H1 (cell line): ENCODE measurements around the gene C16orf95.

Experiments
- CBX5 ChIP-seq: fragments of 300-800, 300-1000 bp; sonication (generic); IDR thresholded peaks from 2 replicates; pipeline ENCODE4 v1.7.1; 2016; ENCODE audit warnings: antibody characterized with exemption, low read length, low read depth
- CTCF ChIP-seq, 3 experiments: IDR thresholded peaks; 1 replicate in 2 of 3; 2 replicates in 1 of 3; pipeline versions ENCODE4 v1.5.1 to v1.6.1; 2011; ENCODE audit warnings: low read length in 3 of 3, mild to moderate bottlenecking in 3 of 3, inconsistent platforms in 2 of 3, low read depth in 1 of 3, moderate library complexity in 1 of 3; ENCODE audit not compliant: insufficient read depth in 1 of 3; ENCODE audit errors: control extremely low read depth in 1 of 3
- EP300 ChIP-seq, 2 experiments: IDR thresholded peaks; 1 replicate in 1 of 2; 2 replicates in 1 of 2; pipeline ENCODE4 v1.6.1; 2011 to 2012; ENCODE audit warnings: low read depth in 2 of 2, low read length in 2 of 2, mild to moderate bottlenecking in 2 of 2, borderline replicate concordance in 1 of 2, inconsistent platforms in 1 of 2, moderate library complexity in 1 of 2
- EZH2 ChIP-seq: fragments of 200-600 bp; sonication (generic); IDR thresholded peaks from 2 replicates; pipeline ENCODE4 v1.7.1; 2012; ENCODE audit warnings: low read depth, mild to moderate bottlenecking, moderate library complexity, low read length, inconsistent platforms; ENCODE audit not compliant: severe bottlenecking
- MAX ChIP-seq: IDR thresholded peaks from 2 replicates; pipeline ENCODE4 v1.6.1; 2012; ENCODE audit warnings: inconsistent platforms
- NANOG ChIP-seq: IDR thresholded peaks from 2 replicates; pipeline ENCODE4 v1.6.1; 2011; ENCODE audit warnings: low read length, low read depth, mild to moderate bottlenecking, inconsistent platforms; ENCODE audit not compliant: insufficient read depth, poor library complexity, severe bottlenecking
- PHF8 ChIP-seq: fragments of 200-600 bp; sonication (generic); conservative IDR thresholded peaks from 2 replicates; pipeline ENCODE4 v1.7.1; 2012; ENCODE audit warnings: low read depth, mild to moderate bottlenecking, inconsistent platforms, low read length, moderate library complexity
- POLR2A ChIP-seq, 2 experiments: IDR thresholded peaks; 1 replicate in 1 of 2; 2 replicates in 1 of 2; pipeline ENCODE4 v1.6.1; 2011; ENCODE audit warnings: low read depth in 2 of 2, low read length in 2 of 2, mild to moderate bottlenecking in 2 of 2; ENCODE audit errors: control extremely low read depth in 1 of 2
- POLR2AphosphoS5 ChIP-seq: IDR thresholded peaks from 2 replicates; pipeline ENCODE4 v1.6.1; 2011; ENCODE audit warnings: low read depth, low read length
- RAD21 ChIP-seq, 2 experiments: IDR thresholded peaks in 1 of 2; conservative IDR thresholded peaks in 1 of 2; 2 replicates each; pipeline ENCODE4 v1.6.1; 2011; ENCODE audit warnings: low read depth in 2 of 2, low read length in 2 of 2, improper control_type of control experiment in 1 of 2, inconsistent platforms in 1 of 2, mild to moderate bottlenecking in 1 of 2, moderate library complexity in 1 of 2
- SUZ12 ChIP-seq: fragments of 200-600 bp; sonication (generic); IDR thresholded peaks from 2 replicates; pipeline ENCODE4 v1.6.1; 2012; ENCODE audit warnings: mild to moderate bottlenecking, inconsistent platforms, low read length, moderate library complexity, mixed read lengths
- TAF7 ChIP-seq: optimal IDR thresholded peaks from 2 replicates; pipeline ENCODE3; 2011; ENCODE audit warnings: low read depth, mild to moderate bottlenecking, inconsistent platforms, low read length, moderate library complexity, borderline replicate concordance
- ZNF274 ChIP-seq: IDR thresholded peaks from 2 replicates; pipeline ENCODE4 v1.7.0; 2012; ENCODE audit warnings: low read length, borderline replicate concordance; ENCODE audit errors: extremely low read depth

- peak; percentile 89 to 97 (median 97) for TF ChIP-seq CTCF (IDR thresholded peaks at IDR 0.05; ENCODE audit: control extremely low read depth in 1 of 3, insufficient read depth in 1 of 3, low read depth in 1 of 3, low read length in 3 of 3)
- no peak for TF ChIP-seq EP300 (IDR thresholded peaks at IDR 0.05; ENCODE audit: borderline replicate concordance in 1 of 2, low read depth in 2 of 2, low read length in 2 of 2)
- no peak for TF ChIP-seq SUZ12
- TF ChIP-seq NANOG, result no peak
- no peak for TF ChIP-seq EZH2
- TF ChIP-seq RAD21 (IDR thresholded peaks at IDR 0.05 in 1 of 2, conservative IDR thresholded peaks at IDR 0.05 in 1 of 2; ENCODE audit: low read depth in 2 of 2, low read length in 2 of 2), result peak; percentile 95 to 97
- no peak for TF ChIP-seq POLR2A (IDR thresholded peaks at IDR 0.05; ENCODE audit: control extremely low read depth in 1 of 2, low read depth in 2 of 2, low read length in 2 of 2)
- no peak for TF ChIP-seq CBX5
- TF ChIP-seq PHF8, result no peak
- TF ChIP-seq TAF7, result no peak
- peak; percentile 81 for TF ChIP-seq MAX
- no peak for TF ChIP-seq POLR2AphosphoS5
- TF ChIP-seq ZNF274, result no peak
Measured at GRCh38 chr16:87278191-87279093, 38.8 kb downstream of the C16orf95 start.
